HFF-Myc (cell line): ENCODE results near the gene LETM1.
"Not testable (repeated sequence)": the region's sequence is repeated elsewhere in the genome, so short reads cannot be mapped to it uniquely, and the experiment has no call there.

ENCODE experiments used
- DNase-seq: peaks from one replicate; pipeline ENCODE4 v3.0.0-alpha.2; 2011; ENCODE audit warnings: low read depth; ENCODE audit errors: extremely low read depth
- H3K4me3 ChIP-seq: replicated peaks from 2 replicates; pipeline ENCODE4 v1.5.1; 2011; ENCODE audit warnings: low read depth, mild to moderate bottlenecking, control low read depth, low read length
- TF ChIP-seq, protein P1 (sequence below): IDR thresholded peaks from 2 replicates; pipeline ENCODE4 v1.5.1; 2012; ENCODE audit warnings: mild to moderate bottlenecking, low read depth, low read length, control low read depth; ENCODE audit errors: missing control alignments

LETM1 gene

GRCh38 chr4:1839282-1839681 lies 16.7 kb downstream of the LETM1 start:
- no peak for DNase-seq
- TF ChIP-seq, protein P1, sequence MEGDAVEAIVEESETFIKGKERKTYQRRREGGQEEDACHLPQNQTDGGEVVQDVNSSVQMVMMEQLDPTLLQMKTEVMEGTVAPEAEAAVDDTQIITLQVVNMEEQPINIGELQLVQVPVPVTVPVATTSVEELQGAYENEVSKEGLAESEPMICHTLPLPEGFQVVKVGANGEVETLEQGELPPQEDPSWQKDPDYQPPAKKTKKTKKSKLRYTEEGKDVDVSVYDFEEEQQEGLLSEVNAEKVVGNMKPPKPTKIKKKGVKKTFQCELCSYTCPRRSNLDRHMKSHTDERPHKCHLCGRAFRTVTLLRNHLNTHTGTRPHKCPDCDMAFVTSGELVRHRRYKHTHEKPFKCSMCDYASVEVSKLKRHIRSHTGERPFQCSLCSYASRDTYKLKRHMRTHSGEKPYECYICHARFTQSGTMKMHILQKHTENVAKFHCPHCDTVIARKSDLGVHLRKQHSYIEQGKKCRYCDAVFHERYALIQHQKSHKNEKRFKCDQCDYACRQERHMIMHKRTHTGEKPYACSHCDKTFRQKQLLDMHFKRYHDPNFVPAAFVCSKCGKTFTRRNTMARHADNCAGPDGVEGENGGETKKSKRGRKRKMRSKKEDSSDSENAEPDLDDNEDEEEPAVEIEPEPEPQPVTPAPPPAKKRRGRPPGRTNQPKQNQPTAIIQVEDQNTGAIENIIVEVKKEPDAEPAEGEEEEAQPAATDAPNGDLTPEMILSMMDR = no peak
- no peak overlapping the region for H3K4me3 ChIP-seq

GRCh38 chr4:1837069-1837468 lies 18.9 kb downstream of the LETM1 start:
- TF ChIP-seq, protein P1 = no peak
- no peak overlapping the region for H3K4me3 ChIP-seq
- DNase-seq = no peak

DNA sequence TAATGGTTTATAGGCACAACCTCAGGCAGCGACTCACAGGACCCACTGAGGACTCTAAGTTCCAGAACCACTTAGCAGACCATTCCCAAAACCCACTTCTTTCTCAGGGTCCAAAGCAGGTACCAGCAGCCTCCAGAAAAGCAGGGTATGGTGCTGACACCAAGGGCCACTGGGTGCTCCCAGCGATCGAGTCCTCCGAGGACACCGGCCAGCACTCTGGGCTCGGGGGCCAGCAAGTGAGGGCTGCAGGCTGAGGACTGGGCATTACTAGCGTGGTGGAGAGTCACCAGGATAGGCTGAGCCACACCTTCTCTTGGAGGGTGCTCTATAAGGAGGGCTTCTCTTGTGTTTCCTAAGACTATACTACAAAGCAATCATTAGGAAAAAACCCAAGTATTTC lies 19.3 kb downstream of the LETM1 start:
- TF ChIP-seq, protein P1 = no peak
- DNase-seq = no peak
- no peak overlapping the region for H3K4me3 ChIP-seq

- not testable (repeated sequence) for DNase-seq
Observed at GRCh38 chr4:1835836-1836235, 20.1 kb downstream of the LETM1 start.

GRCh38 chr4:1834047-1834775 lies 21.7 kb downstream of the LETM1 start:
- TF ChIP-seq, protein P1 = no peak
- no peak for DNase-seq
- H3K4me3 ChIP-seq = no peak overlapping the region

More at GRCh38 chr4:1835836-1836235, 20.1 kb downstream of the LETM1 start:
- H3K4me3 ChIP-seq = not testable (repeated sequence)

GRCh38 chr4:1833307-1834046 lies 22.5 kb downstream of the LETM1 start:
- DNase-seq = no peak
- H3K4me3 ChIP-seq = no peak overlapping the region
- TF ChIP-seq, protein P1 = no peak

- DNase-seq = no peak
- H3K4me3 ChIP-seq = no peak overlapping the region
- TF ChIP-seq, protein P1 = no peak
Observed at GRCh38 chr4:1832690-1833089, 23.3 kb downstream of the LETM1 start.
